OCI-LY7 (cell line): ENCODE results near the gene CD248. TPM values are rescaled to one million over a fixed set of nuclear protein-coding genes. Genes with fewer than 3 reads are reported as not detected.
A peak's percentile ranks its signal among the peaks of the same experiment; 100 is the strongest.

Source experiments
- BruUV-seq: library from RNA; stranded (reverse); fragments of 400-500 nt; replicated peaks from 2 replicates; lab custom pipeline; 2021; lab: Mats Ljungman, UMichigan
- CTCF ChIA-PET: fragments of 300-600 bp; sonication (Branson Sonifier 250); formaldehyde crosslinking; loops from one replicate; lab custom pipeline; 2022; ENCODE audit warnings: antibody characterized with exemption; ENCODE audit not compliant: unreplicated experiment; lab: Charles Lee
- POLR2A ChIA-PET: fragments of 300-600 bp; sonication (Branson Sonifier 250); formaldehyde crosslinking; loops from one replicate; lab custom pipeline; 2022; ENCODE audit warnings: antibody characterized with exemption; lab: Charles Lee
- DNase-seq: peaks from one replicate; pipeline ENCODE4 v3.0.0-alpha.2; 2015; ENCODE audit warnings: low spot score
- H2AFZ ChIP-seq: fragments of 200-600 bp; sonication (generic), shearing (Covaris generic); 2 replicates; pipeline ENCODE4 v1.6.1; 2014; ENCODE audit warnings: mild to moderate bottlenecking, antibody characterized with exemption, low read length, moderate library complexity
- H3K27ac ChIP-seq: fragments of 200-600 bp; sonication (generic); 2 replicates; pipeline ENCODE4 v1.5.1; 2014; ENCODE audit warnings: mixed run types, low read depth, mild to moderate bottlenecking, moderate library complexity, low read length, inconsistent platforms; ENCODE audit not compliant: poor library complexity, severe bottlenecking
- H3K36me3 ChIP-seq: fragments of 200-600 bp; sonication (generic); 2 replicates; pipeline ENCODE4 v1.6.1; 2014; ENCODE audit warnings: mild to moderate bottlenecking, antibody characterized with exemption, low read length, moderate library complexity, mixed read lengths; ENCODE audit not compliant: insufficient read depth
- H3K4me1 ChIP-seq: fragments of 200-600 bp; sonication (generic); 2 replicates; pipeline ENCODE4 v1.5.1; 2014; ENCODE audit warnings: mild to moderate bottlenecking, low read length; ENCODE audit not compliant: insufficient read depth, poor library complexity, severe bottlenecking
- H3K4me2 ChIP-seq: fragments of 200-600 bp; sonication (generic); 2 replicates; pipeline ENCODE4 v1.6.1; 2014; ENCODE audit warnings: mild to moderate bottlenecking, low read length
- H3K4me3 ChIP-seq: fragments of 200-600 bp; sonication (generic); 2 replicates; pipeline ENCODE4 v1.5.1; 2014; ENCODE audit warnings: mild to moderate bottlenecking, low read depth, low read length; ENCODE audit not compliant: poor library complexity, severe bottlenecking
- H3K79me2 ChIP-seq: fragments of 200-600 bp; sonication (generic); 2 replicates; pipeline ENCODE4 v1.6.1; 2016; ENCODE audit warnings: low read depth, mild to moderate bottlenecking, low read length, moderate library complexity, mixed read lengths; ENCODE audit not compliant: insufficient read depth
- H3K9me2 ChIP-seq: fragments of 200-600 bp; sonication (generic); 2 replicates; pipeline ENCODE4 v1.6.1; 2016; ENCODE audit warnings: mild to moderate bottlenecking, low read length, mixed read lengths; ENCODE audit not compliant: insufficient read depth
- H3K9me3 ChIP-seq: fragments of 200-600 bp; sonication (generic); 2 replicates; pipeline ENCODE4 v1.6.1; 2014; ENCODE audit warnings: mild to moderate bottlenecking, mixed run types, low read length, mixed read lengths
- H4K20me1 ChIP-seq: fragments of 200-600 bp; sonication (generic); 2 replicates; pipeline ENCODE4 v1.6.1; 2014; ENCODE audit warnings: mild to moderate bottlenecking, antibody characterized with exemption, low read length, moderate library complexity, mixed read lengths; ENCODE audit not compliant: insufficient read depth
- EZH2phosphoT487 ChIP-seq: fragments of 200-600 bp; sonication (generic); IDR thresholded peaks from 2 replicates; pipeline ENCODE4 v1.6.1; 2018; ENCODE audit warnings: low read depth, borderline replicate concordance, mild to moderate bottlenecking, mixed run types, antibody characterized with exemption, low read length, moderate library complexity, mixed read lengths
- intact Hi-C: fragments of 100-400 bp; cut with micrococcal nuclease; formaldehyde crosslinking; loops from one replicate; pipeline ENCODE4 v1.10.0; 2022; ENCODE audit not compliant: unreplicated experiment
- total RNA-seq, 2 experiments: library from RNA; depleted of rRNA in 1 of 2; stranded (reverse); fragments of >200 nt in 1 of 2; shearing (Covaris generic) in 1 of 2; gene quantifications; 2 replicates each; pipeline ENCODE4 v1.2.3, GENCODE V29; 2014 to 2022
- TF ChIP-seq, protein P1 (sequence below): fragments of 200-600 bp; sonication (generic); conservative IDR thresholded peaks from 2 replicates; pipeline ENCODE4 v1.5.1; 2014; ENCODE audit warnings: mild to moderate bottlenecking, antibody characterized with exemption, low read length, moderate library complexity, mixed read lengths

Gene CD248
- total RNA-seq, 2 experiments from 2014 or later, result 0.46 TPM; not detected in 1

DNA sequence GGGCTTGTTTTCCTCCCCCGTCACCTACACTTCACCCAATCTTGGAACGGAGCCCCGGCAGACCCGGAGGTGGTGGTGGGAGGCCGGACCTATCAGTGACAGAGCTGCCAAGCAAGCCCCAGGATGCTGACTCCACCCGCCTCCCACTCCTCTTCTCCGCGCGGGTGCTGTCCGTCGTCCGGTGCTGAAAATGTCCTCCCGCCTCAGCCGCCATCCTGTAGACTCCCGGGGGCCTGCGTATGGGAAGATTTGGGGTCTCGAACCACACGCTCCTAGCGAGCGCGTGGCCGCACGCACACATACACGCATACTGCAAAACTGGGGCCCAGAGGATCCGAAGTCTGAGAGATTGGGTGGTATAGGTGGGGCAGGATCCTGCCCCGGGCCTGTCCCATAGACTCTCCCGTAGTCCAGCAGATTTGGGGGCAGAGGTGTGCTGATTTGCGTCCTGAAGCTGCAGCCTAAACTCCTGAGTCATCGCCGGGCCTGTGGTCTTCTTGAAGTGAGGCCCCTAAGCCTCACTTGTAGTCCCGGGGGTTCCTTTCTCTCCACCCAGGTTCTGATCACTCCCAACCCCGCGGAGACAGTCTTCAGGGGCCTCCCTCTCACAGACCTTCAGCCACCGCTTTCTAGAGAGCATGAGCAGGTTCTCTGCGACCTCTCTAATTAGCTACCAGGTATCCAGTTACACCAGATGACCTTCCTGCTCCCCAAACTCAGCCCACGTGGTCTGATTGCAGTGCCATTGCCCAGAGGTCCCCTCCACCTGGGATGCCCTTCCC is 27.1 kb downstream of the CD248 start:
- intact Hi-C loops, result loop anchor here (2.0 kb wide), 1 partner anchor 39 kb away; no protein-coding TSS in a partner anchor
- Histone ChIP-seq H3K4me3 (peak overlapping the region; percentile 88), H4K20me1 (no peaks in the 10 kb centered on the region), H2AFZ (peak overlapping the region; percentile 73), H3K4me1 (peaks cover 23% of the 10 kb centered on the region), H3K9me3 (no peaks in the 10 kb centered on the region), H3K4me2 (peak overlapping the region; percentile 85), H3K79me2 (peaks cover 9% of the 10 kb centered on the region; the same call in 1 of the 2 replicates), H3K36me3 (peaks cover 8% of the 10 kb centered on the region; the same call in 1 of the 2 replicates), H3K27ac (peak overlapping the region; percentile 37), H3K9me2 (no peaks in the 10 kb centered on the region)
- no peak for TF ChIP-seq EZH2phosphoT487
- TF ChIP-seq, protein P1, sequence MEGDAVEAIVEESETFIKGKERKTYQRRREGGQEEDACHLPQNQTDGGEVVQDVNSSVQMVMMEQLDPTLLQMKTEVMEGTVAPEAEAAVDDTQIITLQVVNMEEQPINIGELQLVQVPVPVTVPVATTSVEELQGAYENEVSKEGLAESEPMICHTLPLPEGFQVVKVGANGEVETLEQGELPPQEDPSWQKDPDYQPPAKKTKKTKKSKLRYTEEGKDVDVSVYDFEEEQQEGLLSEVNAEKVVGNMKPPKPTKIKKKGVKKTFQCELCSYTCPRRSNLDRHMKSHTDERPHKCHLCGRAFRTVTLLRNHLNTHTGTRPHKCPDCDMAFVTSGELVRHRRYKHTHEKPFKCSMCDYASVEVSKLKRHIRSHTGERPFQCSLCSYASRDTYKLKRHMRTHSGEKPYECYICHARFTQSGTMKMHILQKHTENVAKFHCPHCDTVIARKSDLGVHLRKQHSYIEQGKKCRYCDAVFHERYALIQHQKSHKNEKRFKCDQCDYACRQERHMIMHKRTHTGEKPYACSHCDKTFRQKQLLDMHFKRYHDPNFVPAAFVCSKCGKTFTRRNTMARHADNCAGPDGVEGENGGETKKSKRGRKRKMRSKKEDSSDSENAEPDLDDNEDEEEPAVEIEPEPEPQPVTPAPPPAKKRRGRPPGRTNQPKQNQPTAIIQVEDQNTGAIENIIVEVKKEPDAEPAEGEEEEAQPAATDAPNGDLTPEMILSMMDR, result no peak
- ChIA-PET CTCF (interaction anchor here (0.6 to 1.1 kb wide), 5 partner anchors 22 to 263 kb away, joined by 3 to 8 read pairs (median 5); no protein-coding TSS in a partner anchor), POLR2A (interaction anchor here (0.6 to 2.0 kb wide), 9 partner anchors 8 to 472 kb away, joined by 3 to 13 read pairs (median 4); no protein-coding TSS in a partner anchor)
- peak; percentile 81 for DNase-seq
- BruUV-seq, result no TSS peak

DNA sequence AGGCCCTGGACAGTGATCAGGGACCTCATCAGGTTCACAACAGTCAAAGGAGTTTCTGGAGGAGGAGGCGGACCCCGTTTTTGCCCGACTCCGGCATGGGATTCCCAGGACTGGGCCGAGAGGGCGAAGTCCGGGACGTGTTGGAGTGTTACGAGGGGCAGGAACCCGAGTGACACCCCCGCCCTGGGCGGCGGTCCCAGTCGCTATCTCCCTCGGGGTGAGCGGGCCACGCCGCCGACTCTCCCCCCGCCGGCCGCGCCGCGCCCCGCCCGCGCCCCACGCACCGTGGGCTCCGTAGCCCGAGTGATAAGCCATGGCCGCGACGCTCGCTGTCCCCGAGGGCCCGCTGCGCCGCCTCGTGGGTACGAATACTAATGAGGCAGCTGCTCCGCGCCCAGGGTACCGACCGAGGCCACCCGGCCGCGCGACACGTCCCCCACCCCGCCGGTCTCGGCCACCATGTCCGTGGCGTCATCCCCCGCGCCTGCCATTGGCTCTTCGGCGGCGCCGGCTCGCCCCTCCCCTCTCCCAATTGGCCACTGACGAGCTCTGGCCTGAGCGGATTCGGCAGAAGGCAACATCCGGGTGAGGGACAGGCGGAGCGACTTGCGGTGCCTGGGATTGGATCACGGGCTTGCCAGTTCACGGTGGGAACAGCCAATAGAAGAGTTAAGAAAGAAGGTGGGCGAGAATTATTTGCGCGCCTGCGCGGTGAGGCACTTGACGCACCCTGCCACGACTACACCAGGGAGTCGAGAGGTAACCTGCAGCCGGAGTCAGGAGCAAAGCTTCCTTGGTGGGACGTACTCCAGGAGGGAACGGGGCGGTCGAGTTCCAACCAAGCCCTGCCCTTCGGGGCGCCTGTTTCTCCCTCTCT is 27.9 kb downstream of the CD248 start, which contains the start of gene YIF1A:
Gene YIF1A (minus strand): TSS at position 473 of the 877 bp plus-strand sequence. CDS start 158 bp downstream, at position 315.
- H3K9me2 ChIP-seq, result no peaks in the 10 kb centered on the region

More for the DNA sequence above, 27.9 kb downstream of the CD248 start, which contains the start of gene YIF1A:
- ChIA-PET POLR2A (interaction anchor here (0.6 to 2.0 kb wide), 9 partner anchors 8 to 471 kb away, joined by 3 to 13 read pairs (median 4); no protein-coding TSS in a partner anchor), CTCF (interaction anchor here (0.6 to 1.1 kb wide), 6 partner anchors 21 to 1294 kb away, joined by 3 to 8 read pairs (median 4); no protein-coding TSS in a partner anchor)
- H3K36me3 ChIP-seq, result peaks cover 12% of the 10 kb centered on the region; the same call in 1 of the 2 replicates
- peak within 1 kb of the TSS; percentile 85 for H3K4me2 ChIP-seq
- no TSS peak for BruUV-seq
- TF ChIP-seq EZH2phosphoT487, result no peak
- TF ChIP-seq, protein P1, result no peak; the same call in 1 of the 2 replicates
- peak within 1 kb of the TSS; percentile 73 for H2AFZ ChIP-seq
- DNase-seq, result peak; percentile 99
- peaks cover 31% of the 10 kb centered on the region for H3K4me1 ChIP-seq
- H4K20me1 ChIP-seq, result no peaks in the 10 kb centered on the region
- H3K4me3 ChIP-seq, result peak within 1 kb of the TSS; percentile 88
- H3K9me3 ChIP-seq, result no peaks in the 10 kb centered on the region
- peak within 1 kb of the TSS; percentile 37 for H3K27ac ChIP-seq
- intact Hi-C loops, result loop anchor here (2.0 kb wide), 1 partner anchor 40 kb away; no protein-coding TSS in a partner anchor
- peaks cover 9% of the 10 kb centered on the region; the same call in 1 of the 2 replicates for H3K79me2 ChIP-seq
